PC-9 (cell line): Measurements from ENCODE around the gene ZDHHC3.

Source experiments
- EZH2 ChIP-seq: fragments of 200-600 bp; sonication (generic); IDR thresholded peaks from 2 replicates; pipeline ENCODE4 v1.8.0; 2017; ENCODE audit warnings: antibody characterized with exemption, low read depth
- TF ChIP-seq, protein P1 (sequence below): fragments of 200-600 bp; sonication (generic); conservative IDR thresholded peaks from 2 replicates; pipeline ENCODE4 v1.6.1; 2017; ENCODE audit warnings: mixed run types, antibody characterized with exemption, mild to moderate bottlenecking, moderate library complexity

DNA sequence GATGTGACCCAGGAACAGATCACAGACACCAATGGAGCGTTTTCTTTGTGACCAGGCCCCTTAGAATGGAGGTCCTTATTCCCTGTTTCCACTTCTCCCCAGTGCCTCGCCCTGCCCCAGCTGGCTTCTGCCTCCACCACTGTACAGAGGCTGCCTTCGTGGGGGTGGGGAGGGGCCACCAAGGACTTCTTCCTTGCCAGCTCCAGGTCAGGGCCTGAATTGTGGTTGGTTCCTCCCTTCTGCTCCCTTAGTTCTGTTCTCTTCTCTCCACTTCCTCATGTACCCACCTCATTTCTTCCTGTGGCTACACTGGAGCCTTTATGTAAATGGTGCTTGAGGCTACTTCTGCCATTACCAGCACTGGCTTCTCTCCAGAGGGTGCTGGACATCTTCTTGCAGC lies 85.1 kb downstream of the ZDHHC3 start:
- TF ChIP-seq, protein P1, sequence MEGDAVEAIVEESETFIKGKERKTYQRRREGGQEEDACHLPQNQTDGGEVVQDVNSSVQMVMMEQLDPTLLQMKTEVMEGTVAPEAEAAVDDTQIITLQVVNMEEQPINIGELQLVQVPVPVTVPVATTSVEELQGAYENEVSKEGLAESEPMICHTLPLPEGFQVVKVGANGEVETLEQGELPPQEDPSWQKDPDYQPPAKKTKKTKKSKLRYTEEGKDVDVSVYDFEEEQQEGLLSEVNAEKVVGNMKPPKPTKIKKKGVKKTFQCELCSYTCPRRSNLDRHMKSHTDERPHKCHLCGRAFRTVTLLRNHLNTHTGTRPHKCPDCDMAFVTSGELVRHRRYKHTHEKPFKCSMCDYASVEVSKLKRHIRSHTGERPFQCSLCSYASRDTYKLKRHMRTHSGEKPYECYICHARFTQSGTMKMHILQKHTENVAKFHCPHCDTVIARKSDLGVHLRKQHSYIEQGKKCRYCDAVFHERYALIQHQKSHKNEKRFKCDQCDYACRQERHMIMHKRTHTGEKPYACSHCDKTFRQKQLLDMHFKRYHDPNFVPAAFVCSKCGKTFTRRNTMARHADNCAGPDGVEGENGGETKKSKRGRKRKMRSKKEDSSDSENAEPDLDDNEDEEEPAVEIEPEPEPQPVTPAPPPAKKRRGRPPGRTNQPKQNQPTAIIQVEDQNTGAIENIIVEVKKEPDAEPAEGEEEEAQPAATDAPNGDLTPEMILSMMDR = no peak
- TF ChIP-seq EZH2 = no peak
